Natural killer cell (primary cell): Measurements from ENCODE around the gene TMEM18. TPM values are rescaled to one million over a fixed set of nuclear protein-coding genes. Genes with fewer than 3 reads are reported as not detected.

Experiments used
- ATAC-seq, 3 donors: fragments of 150-1000 bp in 2 of 3; fragments of 200-7000 bp in 1 of 3; cut with Tn5 transposase; 1 replicate in 1 of 3; 2 replicates in 2 of 3; pipeline ENCODE4 v1.10.0; 2021; ENCODE audit warnings: mild to moderate bottlenecking in 2 of 3, moderate library complexity in 2 of 3
- DNase-seq, 2 donors: peaks; one replicate each; pipeline versions ENCODE4 v3.0.0 to v3.0.0-alpha.2; 2013 to 2021; ENCODE audit warnings: mixed read lengths in 1 of 2
- H3K27ac ChIP-seq: one replicate; pipeline ENCODE4 v1.5.1; 2013; ENCODE audit warnings: mild to moderate bottlenecking, low read length
- H3K27me3 ChIP-seq: one replicate; pipeline ENCODE4 v1.6.1; 2013; ENCODE audit warnings: low read length; ENCODE audit not compliant: control insufficient read depth, insufficient read depth
- H3K36me3 ChIP-seq: one replicate; pipeline ENCODE4 v1.6.1; 2013; ENCODE audit warnings: low read length; ENCODE audit not compliant: control insufficient read depth, insufficient read depth
- H3K4me1 ChIP-seq: one replicate; pipeline ENCODE4 v1.6.1; 2013; ENCODE audit warnings: low read length; ENCODE audit not compliant: control insufficient read depth, insufficient read depth
- H3K4me3 ChIP-seq: one replicate; pipeline ENCODE4 v1.5.1; 2013; ENCODE audit warnings: low read length
- H3K9me3 ChIP-seq: one replicate; pipeline ENCODE4 v1.6.1; 2013; ENCODE audit warnings: low read length; ENCODE audit not compliant: control insufficient read depth, insufficient read depth
- H3K27ac Mint-ChIP-seq, 2 donors: one replicate each; pipeline ENCODE4 v1.8.0; 2022; ENCODE audit warnings: mild to moderate bottlenecking in 2 of 2, mixed read lengths in 2 of 2, moderate library complexity in 1 of 2
- H3K27me3 Mint-ChIP-seq, 2 donors: one replicate each; pipeline ENCODE4 v1.8.0; 2022; ENCODE audit warnings: low read depth in 2 of 2, mixed read lengths in 2 of 2
- H3K36me3 Mint-ChIP-seq: one replicate; pipeline ENCODE4 v1.8.0; 2022; ENCODE audit warnings: mixed read lengths
- H3K4me1 Mint-ChIP-seq, 2 donors: one replicate each; pipeline ENCODE4 v1.8.0; 2022; ENCODE audit warnings: mixed read lengths in 2 of 2
- H3K4me3 Mint-ChIP-seq: one replicate; pipeline ENCODE4 v1.8.0; 2022; ENCODE audit warnings: mild to moderate bottlenecking, moderate library complexity, mixed read lengths
- H3K9me3 Mint-ChIP-seq, 2 donors: one replicate each; pipeline ENCODE4 v1.8.0; 2022; ENCODE audit warnings: mixed read lengths in 2 of 2
- whole genome bisulfite sequencing: methylation state at CpG from one replicate; pipeline ENCODE4 v1.1.7; 2013; ENCODE audit warnings: missing lambda C conversion rate; ENCODE audit not compliant: insufficient coverage; 5-methylcytosine and 5-hydroxymethylcytosine counted together
- intact Hi-C: fragments of 100-400 bp; cut with micrococcal nuclease; formaldehyde crosslinking; loops from one replicate; pipeline ENCODE4 v1.14.2; 2022
- total RNA-seq, 4 donors: library from RNA; stranded (reverse); fragments of 120-200 nt in 1 of 4; gene quantifications; one replicate each; pipeline versions ENCODE4 v1.2.3 to v1.2.4, GENCODE V29; 2013 to 2022
- TF ChIP-seq, protein P1 (sequence below): fragments of 200-600 bp; IDR thresholded peaks from one replicate; pipeline ENCODE4 v1.8.0; 2022; ENCODE audit warnings: antibody characterized with exemption

Gene TMEM18
- total RNA-seq: 10 to 100 TPM; 22.0 to 30.8 (median 22.1) TPM
- total RNA-seq (2013): 22.2 TPM

DNA sequence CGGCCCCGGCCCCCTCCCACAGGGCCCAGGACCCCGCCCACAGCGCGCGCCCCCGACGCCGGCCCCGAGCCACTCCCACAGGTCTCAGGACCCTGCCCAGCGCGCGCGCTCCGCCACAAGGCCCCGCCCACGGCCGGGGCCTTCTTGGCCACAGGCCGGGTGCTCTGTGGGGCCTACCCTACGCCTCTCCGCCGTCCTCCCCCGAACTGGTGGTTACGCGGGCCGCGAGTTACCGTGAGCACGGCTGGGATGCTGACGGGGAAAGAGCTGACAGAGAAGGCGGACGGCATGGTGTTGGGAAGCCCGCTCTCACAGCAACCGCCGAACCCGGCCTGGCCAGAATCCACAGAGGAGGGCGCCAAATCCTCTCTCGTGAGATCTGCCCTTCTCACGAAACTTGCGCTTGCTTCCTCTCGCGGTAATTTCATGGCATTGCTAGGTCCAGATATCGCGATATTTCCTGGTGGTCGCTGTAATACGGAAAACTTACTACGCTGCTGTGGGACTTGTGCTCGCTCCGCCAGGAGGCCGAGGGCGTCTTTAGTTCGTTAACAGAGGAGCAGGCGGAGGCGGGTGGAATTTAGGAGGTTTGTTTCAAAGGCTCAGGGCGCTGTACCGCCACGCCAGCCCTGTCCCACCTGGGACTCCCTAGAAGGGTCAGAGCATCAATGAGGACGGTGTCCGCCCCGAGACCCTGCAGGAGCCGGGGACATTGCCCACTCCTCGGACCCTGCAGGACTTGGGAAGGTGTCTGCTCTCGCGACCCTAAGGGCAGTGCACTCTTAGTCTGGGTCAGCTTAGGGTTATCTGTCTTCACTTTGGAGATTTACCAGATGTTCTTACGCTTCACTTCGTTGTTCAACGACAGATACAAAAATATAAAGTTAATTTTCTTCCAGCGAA, at the start of gene TMEM18:
Gene TMEM18, minus strand, starts transcription at position 351 of the 903 bp plus-strand sequence. Its CDS starts 61 bp downstream, at position 290.
- Mint-ChIP-seq H3K4me1 (peaks cover 44 to 50% of the 10 kb centered on the region in 2 donors), H3K9me3 (no peaks in the 10 kb centered on the region), H3K27me3 (no peaks in the 10 kb centered on the region), H3K4me3 (peak within 1 kb of the TSS; percentile 98), H3K27ac (peak within 1 kb of the TSS; percentile 98), H3K36me3 (no peaks in the 10 kb centered on the region)
- Histone ChIP-seq H3K27ac (peak within 1 kb of the TSS; percentile 98), H3K4me1 (peaks cover 16% of the 10 kb centered on the region), H3K27me3 (no peaks in the 10 kb centered on the region), H3K4me3 (peak within 1 kb of the TSS; percentile 90), H3K9me3 (no peaks in the 10 kb centered on the region), H3K36me3 (peaks cover 4% of the 10 kb centered on the region)
- DNase-seq: peak; percentile 98 to 99
- TF ChIP-seq, protein P1, sequence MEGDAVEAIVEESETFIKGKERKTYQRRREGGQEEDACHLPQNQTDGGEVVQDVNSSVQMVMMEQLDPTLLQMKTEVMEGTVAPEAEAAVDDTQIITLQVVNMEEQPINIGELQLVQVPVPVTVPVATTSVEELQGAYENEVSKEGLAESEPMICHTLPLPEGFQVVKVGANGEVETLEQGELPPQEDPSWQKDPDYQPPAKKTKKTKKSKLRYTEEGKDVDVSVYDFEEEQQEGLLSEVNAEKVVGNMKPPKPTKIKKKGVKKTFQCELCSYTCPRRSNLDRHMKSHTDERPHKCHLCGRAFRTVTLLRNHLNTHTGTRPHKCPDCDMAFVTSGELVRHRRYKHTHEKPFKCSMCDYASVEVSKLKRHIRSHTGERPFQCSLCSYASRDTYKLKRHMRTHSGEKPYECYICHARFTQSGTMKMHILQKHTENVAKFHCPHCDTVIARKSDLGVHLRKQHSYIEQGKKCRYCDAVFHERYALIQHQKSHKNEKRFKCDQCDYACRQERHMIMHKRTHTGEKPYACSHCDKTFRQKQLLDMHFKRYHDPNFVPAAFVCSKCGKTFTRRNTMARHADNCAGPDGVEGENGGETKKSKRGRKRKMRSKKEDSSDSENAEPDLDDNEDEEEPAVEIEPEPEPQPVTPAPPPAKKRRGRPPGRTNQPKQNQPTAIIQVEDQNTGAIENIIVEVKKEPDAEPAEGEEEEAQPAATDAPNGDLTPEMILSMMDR: peak; percentile 48
- WGBS: under 1% methylated on average over 67 of the region's 68 CpGs
- intact Hi-C loops: loop anchor here (5.0 kb wide), 1 partner anchor 240 kb away; no protein-coding TSS in a partner anchor
- ATAC-seq: peak; percentile 78 to 92 (median 79)

DNA sequence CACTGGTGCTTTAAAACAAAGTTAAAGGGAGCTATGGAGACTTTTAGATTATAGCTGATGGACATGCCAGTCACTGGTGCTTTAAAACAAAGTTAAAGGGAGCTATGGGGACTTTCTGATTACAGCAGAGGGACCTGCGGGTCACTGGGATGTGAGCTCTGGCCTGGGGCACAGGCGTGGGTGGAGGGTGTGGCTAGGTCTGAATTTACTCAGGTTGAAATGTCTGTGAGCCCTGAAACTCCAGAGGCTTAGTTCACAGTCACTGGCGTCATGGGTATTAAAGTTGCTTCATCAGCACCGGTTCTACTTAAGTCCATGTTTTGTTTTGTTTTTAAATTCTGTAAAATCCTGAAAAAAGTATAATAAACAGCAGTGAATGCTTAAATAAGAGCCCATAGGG, 49.0 kb upstream of the TMEM18 start:
- H3K27ac Mint-ChIP-seq: no peak overlapping the region
- TF ChIP-seq, protein P1: no peak
- Histone ChIP-seq H3K4me1 (no peaks in the 10 kb centered on the region), H3K27ac (no peak overlapping the region), H3K27me3 (no peaks in the 10 kb centered on the region), H3K9me3 (no peaks in the 10 kb centered on the region), H3K36me3 (no peaks in the 10 kb centered on the region), H3K4me3 (no peak overlapping the region)
- H3K4me3 Mint-ChIP-seq: no peak overlapping the region
- no peaks in the 10 kb centered on the region for H3K36me3 Mint-ChIP-seq
- intact Hi-C loops: no loop called here
- no peak for DNase-seq
- 77% methylated on average over 4 of the region's 4 CpGs for WGBS
- H3K4me1 Mint-ChIP-seq: no peaks in the 10 kb centered on the region
- no peaks in the 10 kb centered on the region for H3K9me3 Mint-ChIP-seq
- ATAC-seq: no peak
- H3K27me3 Mint-ChIP-seq: peaks cover 26 to 43% of the 10 kb centered on the region in 2 donors

DNA sequence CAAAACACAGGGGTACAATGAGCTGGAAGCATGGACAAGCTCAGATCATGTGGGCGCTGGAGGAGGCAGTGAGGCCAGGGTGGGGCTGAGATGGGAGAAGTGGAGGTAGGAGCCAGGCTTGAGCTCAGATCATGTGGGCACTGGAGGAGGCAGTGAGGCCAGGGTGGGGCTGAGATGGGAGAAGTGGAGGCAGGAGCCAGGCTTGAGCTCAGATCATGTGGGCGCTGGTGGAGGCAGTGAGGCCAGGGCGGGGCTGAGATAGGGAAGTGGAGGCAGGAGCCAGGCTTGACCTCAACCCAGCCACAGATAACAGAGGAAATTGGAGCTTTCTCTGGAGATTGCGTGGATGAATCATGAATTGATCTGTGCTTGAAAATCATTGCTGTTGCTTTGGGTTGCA, 48.3 kb upstream of the TMEM18 start:
- Histone ChIP-seq H3K4me3 (no peak overlapping the region), H3K4me1 (no peaks in the 10 kb centered on the region), H3K27ac (no peak overlapping the region), H3K36me3 (no peaks in the 10 kb centered on the region), H3K9me3 (no peaks in the 10 kb centered on the region), H3K27me3 (no peaks in the 10 kb centered on the region)
- Mint-ChIP-seq H3K9me3 (no peaks in the 10 kb centered on the region), H3K27me3 (peaks cover 26 to 47% of the 10 kb centered on the region in 2 donors), H3K36me3 (no peaks in the 10 kb centered on the region), H3K4me1 (no peaks in the 10 kb centered on the region), H3K27ac (no peak overlapping the region), H3K4me3 (no peak overlapping the region)
- no peak for ATAC-seq
- 82% methylated on average over 4 of the region's 4 CpGs for WGBS
- DNase-seq: no peak
- intact Hi-C loops: no loop called here
- TF ChIP-seq, protein P1: no peak
